ENCODE results near the gene HECTD1. TPM values are rescaled to one million over a fixed set of nuclear protein-coding genes. Genes with fewer than 3 reads are reported as not detected.
"Not testable (repeated sequence)": the region's sequence is repeated elsewhere in the genome, so short reads cannot be mapped to it uniquely, and the experiment has no call there.

HECTD1 gene
- total RNA-seq, 1 donor from 2014 or later: 114 TPM

- Mint-ChIP-seq H3K9me3 (no peaks in the 10 kb centered on the region), H3K4me3 (ENCODE audit: low read depth) (no peak overlapping the region), H3K27ac (no peak overlapping the region), H3K27me3 (ENCODE audit: low read depth) (no peaks in the 10 kb centered on the region), H3K36me3 (ENCODE audit: low read depth) (no peaks in the 10 kb centered on the region), H3K4me1 (ENCODE audit: low read depth) (no peaks in the 10 kb centered on the region)
- DNase-seq (ENCODE audit: low spot score): no peak
- intact Hi-C loops (cut with micrococcal nuclease): loop anchor here (5.0 kb wide), 1 partner anchor 57 kb away; the partner anchor contains the start of genes AP4S1 and STRN3
Observed at GRCh38 chr14:31084385-31084784, 123.2 kb downstream of the HECTD1 start.

- Mint-ChIP-seq H3K36me3 (ENCODE audit: low read depth) (no peaks in the 10 kb centered on the region), H3K27ac (no peak overlapping the region), H3K9me3 (no peaks in the 10 kb centered on the region), H3K27me3 (ENCODE audit: low read depth) (no peaks in the 10 kb centered on the region), H3K4me1 (ENCODE audit: low read depth) (no peaks in the 10 kb centered on the region), H3K4me3 (ENCODE audit: low read depth) (no peak overlapping the region)
- DNase-seq (ENCODE audit: low spot score): no peak
- intact Hi-C loops (cut with micrococcal nuclease): loop anchor here (5.0 kb wide), 1 partner anchor 56 kb away; the partner anchor contains the start of genes AP4S1 and STRN3
Observed at GRCh38 chr14:31083781-31084180, 123.8 kb downstream of the HECTD1 start.

- intact Hi-C loops (cut with micrococcal nuclease): loop anchor here (5.0 kb wide), 1 partner anchor 53 kb away; the partner anchor contains the start of genes AP4S1 and STRN3
- H3K4me1 Mint-ChIP-seq (ENCODE audit: low read depth): no peaks in the 10 kb centered on the region
Observed at GRCh38 chr14:31080484-31080883, 127.1 kb downstream of the HECTD1 start.

GRCh38 chr14:31080056-31080455 is 127.5 kb downstream of the HECTD1 start:
- intact Hi-C loops (cut with micrococcal nuclease): loop anchor here (5.0 kb wide), 1 partner anchor 53 kb away; the partner anchor contains the start of genes AP4S1 and STRN3
- H3K36me3 Mint-ChIP-seq (ENCODE audit: low read depth): peaks cover 5% of the 10 kb centered on the region

More at GRCh38 chr14:31080484-31080883, 127.1 kb downstream of the HECTD1 start:
- H3K9me3 Mint-ChIP-seq: no peaks in the 10 kb centered on the region
- no peaks in the 10 kb centered on the region for H3K27me3 Mint-ChIP-seq (ENCODE audit: low read depth)
- H3K36me3 Mint-ChIP-seq (ENCODE audit: low read depth): peaks cover under 1% of the 10 kb centered on the region
- DNase-seq (ENCODE audit: low spot score): no peak
- no peak overlapping the region for H3K27ac Mint-ChIP-seq
- no peak overlapping the region for H3K4me3 Mint-ChIP-seq (ENCODE audit: low read depth)

GRCh38 chr14:31078766-31079165 is 128.8 kb downstream of the HECTD1 start:
- Mint-ChIP-seq H3K36me3 (ENCODE audit: low read depth) (peaks cover 6% of the 10 kb centered on the region), H3K9me3 (peaks cover 6% of the 10 kb centered on the region), H3K27me3 (ENCODE audit: low read depth) (no peaks in the 10 kb centered on the region), H3K4me1 (ENCODE audit: low read depth) (no peaks in the 10 kb centered on the region), H3K27ac (no peak overlapping the region), H3K4me3 (ENCODE audit: low read depth) (no peak overlapping the region)
- no peak for DNase-seq (ENCODE audit: low spot score)
- intact Hi-C loops (cut with micrococcal nuclease): no loop called here

More at GRCh38 chr14:31080056-31080455, 127.5 kb downstream of the HECTD1 start:
- no peak for DNase-seq (ENCODE audit: low spot score)
- Mint-ChIP-seq H3K27me3 (ENCODE audit: low read depth) (no peaks in the 10 kb centered on the region), H3K4me3 (ENCODE audit: low read depth) (no peak overlapping the region), H3K27ac (no peak overlapping the region), H3K4me1 (ENCODE audit: low read depth) (no peaks in the 10 kb centered on the region), H3K9me3 (peaks cover 4% of the 10 kb centered on the region)

- Mint-ChIP-seq H3K36me3 (ENCODE audit: low read depth) (peaks cover 6% of the 10 kb centered on the region), H3K4me3 (ENCODE audit: low read depth) (no peak overlapping the region), H3K27ac (no peak overlapping the region), H3K9me3 (peaks cover 6% of the 10 kb centered on the region), H3K27me3 (ENCODE audit: low read depth) (no peaks in the 10 kb centered on the region), H3K4me1 (ENCODE audit: low read depth) (no peaks in the 10 kb centered on the region)
- no peak for DNase-seq (ENCODE audit: low spot score)
- intact Hi-C loops (cut with micrococcal nuclease): no loop called here
Observed at GRCh38 chr14:31075144-31075543, 132.4 kb downstream of the HECTD1 start.

GRCh38 chr14:31071151-31071550 is 136.4 kb downstream of the HECTD1 start:
- Mint-ChIP-seq H3K9me3 (peaks cover 6% of the 10 kb centered on the region), H3K36me3 (ENCODE audit: low read depth) (peaks cover 6% of the 10 kb centered on the region), H3K27ac (no peak overlapping the region), H3K4me1 (ENCODE audit: low read depth) (no peaks in the 10 kb centered on the region), H3K27me3 (ENCODE audit: low read depth) (no peaks in the 10 kb centered on the region), H3K4me3 (ENCODE audit: low read depth) (no peak overlapping the region)
- intact Hi-C loops (cut with micrococcal nuclease): no loop called here
- no peak for DNase-seq (ENCODE audit: low spot score)

- Mint-ChIP-seq H3K27me3 (ENCODE audit: low read depth) (no peaks in the 10 kb centered on the region), H3K27ac (no peak overlapping the region), H3K9me3 (peaks cover 6% of the 10 kb centered on the region), H3K4me3 (ENCODE audit: low read depth) (no peak overlapping the region), H3K36me3 (ENCODE audit: low read depth) (peaks cover 5% of the 10 kb centered on the region), H3K4me1 (ENCODE audit: low read depth) (no peaks in the 10 kb centered on the region)
- no peak for DNase-seq (ENCODE audit: low spot score)
- intact Hi-C loops (cut with micrococcal nuclease): no loop called here
Observed at GRCh38 chr14:31070431-31070830, 137.2 kb downstream of the HECTD1 start.

- intact Hi-C loops (cut with micrococcal nuclease): no loop called here
- no peak overlapping the region for H3K27ac Mint-ChIP-seq
- H3K36me3 Mint-ChIP-seq (ENCODE audit: low read depth): no peaks in the 10 kb centered on the region
- DNase-seq (ENCODE audit: low spot score): no peak
- H3K4me3 Mint-ChIP-seq (ENCODE audit: low read depth): no peak overlapping the region
- H3K27me3 Mint-ChIP-seq (ENCODE audit: low read depth): no peaks in the 10 kb centered on the region
- H3K9me3 Mint-ChIP-seq: no peaks in the 10 kb centered on the region
- no peaks in the 10 kb centered on the region for H3K4me1 Mint-ChIP-seq (ENCODE audit: low read depth)
Observed at GRCh38 chr14:31069343-31069742, 138.2 kb downstream of the HECTD1 start.

- Mint-ChIP-seq H3K27ac (no peak overlapping the region), H3K36me3 (ENCODE audit: low read depth) (no peaks in the 10 kb centered on the region), H3K4me3 (ENCODE audit: low read depth) (no peak overlapping the region), H3K27me3 (ENCODE audit: low read depth) (no peaks in the 10 kb centered on the region), H3K9me3 (no peaks in the 10 kb centered on the region), H3K4me1 (ENCODE audit: low read depth) (no peaks in the 10 kb centered on the region)
- no peak for DNase-seq (ENCODE audit: low spot score)
- intact Hi-C loops (cut with micrococcal nuclease): no loop called here
Observed at GRCh38 chr14:31068235-31068634, 139.4 kb downstream of the HECTD1 start.

- H3K4me3 Mint-ChIP-seq (ENCODE audit: low read depth); H3K4me1 Mint-ChIP-seq (ENCODE audit: low read depth); intact Hi-C loops (cut with micrococcal nuclease); H3K27me3 Mint-ChIP-seq (ENCODE audit: low read depth); H3K27ac Mint-ChIP-seq; DNase-seq (ENCODE audit: low spot score); H3K9me3 Mint-ChIP-seq; H3K36me3 Mint-ChIP-seq (ENCODE audit: low read depth): not testable (repeated sequence)
Observed at GRCh38 chr14:31062908-31063307, 144.7 kb downstream of the HECTD1 start.

- no peak for DNase-seq (ENCODE audit: low spot score)
- Mint-ChIP-seq H3K4me3 (ENCODE audit: low read depth) (no peak overlapping the region), H3K9me3 (no peaks in the 10 kb centered on the region), H3K36me3 (ENCODE audit: low read depth) (no peaks in the 10 kb centered on the region), H3K4me1 (ENCODE audit: low read depth) (peaks cover 1% of the 10 kb centered on the region), H3K27ac (no peak overlapping the region), H3K27me3 (ENCODE audit: low read depth) (no peaks in the 10 kb centered on the region)
- intact Hi-C loops (cut with micrococcal nuclease): no loop called here
Observed at GRCh38 chr14:31060253-31060875, 147.2 kb downstream of the HECTD1 start.

- no peaks in the 10 kb centered on the region for H3K9me3 Mint-ChIP-seq
- no peak overlapping the region for H3K27ac Mint-ChIP-seq
- no peaks in the 10 kb centered on the region for H3K27me3 Mint-ChIP-seq (ENCODE audit: low read depth)
- intact Hi-C loops (cut with micrococcal nuclease): no loop called here
- peaks cover 1% of the 10 kb centered on the region for H3K4me1 Mint-ChIP-seq (ENCODE audit: low read depth)
- no peaks in the 10 kb centered on the region for H3K36me3 Mint-ChIP-seq (ENCODE audit: low read depth)
- H3K4me3 Mint-ChIP-seq (ENCODE audit: low read depth): no peak overlapping the region
- no peak for DNase-seq (ENCODE audit: low spot score)
Observed at GRCh38 chr14:31059152-31059924, 148.3 kb downstream of the HECTD1 start.
